Measurements from ENCODE around the gene LRP1-AS.

Gene LRP1-AS

GRCh38 chr12:57176846-57177245 lies 29.4 kb upstream of the LRP1-AS start:
- no peak for TF ChIP-seq POLR2AphosphoS5 (IDR thresholded peaks at IDR 0.05; ENCODE audit: low read depth, low read length)
- TF ChIP-seq FOXP2 (optimal IDR thresholded peaks at IDR 0.05; ENCODE audit: borderline replicate concordance, extremely low read depth, extremely low read length, insufficient read depth), result no peak
- no peak for TF ChIP-seq SIN3A (IDR thresholded peaks at IDR 0.05; ENCODE audit: borderline replicate concordance, insufficient read depth, low read length)
- TF ChIP-seq TAF1 (IDR thresholded peaks at IDR 0.05; ENCODE audit: borderline replicate concordance, insufficient read depth, low read length), result no peak
- no peak for TF ChIP-seq REST (IDR thresholded peaks at IDR 0.05; ENCODE audit: insufficient read depth in 1 of 2, low read depth in 2 of 2, low read length in 2 of 2)

GRCh38 chr12:57176139-57176477 lies 28.7 kb upstream of the LRP1-AS start:
- TF ChIP-seq TAF1 (IDR thresholded peaks at IDR 0.05; ENCODE audit: borderline replicate concordance, insufficient read depth, low read length), result no peak
- TF ChIP-seq SIN3A (IDR thresholded peaks at IDR 0.05; ENCODE audit: borderline replicate concordance, insufficient read depth, low read length), result no peak
- no peak for TF ChIP-seq POLR2AphosphoS5 (IDR thresholded peaks at IDR 0.05; ENCODE audit: low read depth, low read length)
- TF ChIP-seq FOXP2 (optimal IDR thresholded peaks at IDR 0.05; ENCODE audit: borderline replicate concordance, extremely low read depth, extremely low read length, insufficient read depth), result no peak
- TF ChIP-seq REST (IDR thresholded peaks at IDR 0.05; ENCODE audit: insufficient read depth in 1 of 2, low read depth in 2 of 2, low read length in 2 of 2), result no peak

GRCh38 chr12:57175428-57176138 lies 28.2 kb upstream of the LRP1-AS start:
- TF ChIP-seq TAF1 (IDR thresholded peaks at IDR 0.05; ENCODE audit: borderline replicate concordance, insufficient read depth, low read length) (no peak), FOXP2 (optimal IDR thresholded peaks at IDR 0.05; ENCODE audit: borderline replicate concordance, extremely low read depth, extremely low read length, insufficient read depth) (peak; percentile 92), SIN3A (IDR thresholded peaks at IDR 0.05; ENCODE audit: borderline replicate concordance, insufficient read depth, low read length) (no peak)

GRCh38 chr12:57173683-57174082 lies 26.3 kb upstream of the LRP1-AS start:
- TF ChIP-seq POLR2AphosphoS5 (IDR thresholded peaks at IDR 0.05; ENCODE audit: low read depth, low read length), result no peak
- no peak for TF ChIP-seq REST (IDR thresholded peaks at IDR 0.05; ENCODE audit: insufficient read depth in 1 of 2, low read depth in 2 of 2, low read length in 2 of 2)
- TF ChIP-seq TAF1 (IDR thresholded peaks at IDR 0.05; ENCODE audit: borderline replicate concordance, insufficient read depth, low read length), result no peak
- no peak for TF ChIP-seq SIN3A (IDR thresholded peaks at IDR 0.05; ENCODE audit: borderline replicate concordance, insufficient read depth, low read length)
- no peak for TF ChIP-seq FOXP2 (optimal IDR thresholded peaks at IDR 0.05; ENCODE audit: borderline replicate concordance, extremely low read depth, extremely low read length, insufficient read depth)

- TF ChIP-seq FOXP2 (optimal IDR thresholded peaks at IDR 0.05; ENCODE audit: borderline replicate concordance, extremely low read depth, extremely low read length, insufficient read depth) (peak; percentile 19), POLR2AphosphoS5 (IDR thresholded peaks at IDR 0.05; ENCODE audit: low read depth, low read length) (no peak)
These were observed 25.7 kb upstream of the LRP1-AS start for GRCh38 chr12:57173089-57173488.

- no peak for TF ChIP-seq SIN3A (IDR thresholded peaks at IDR 0.05; ENCODE audit: borderline replicate concordance, insufficient read depth, low read length)
- TF ChIP-seq TAF1 (IDR thresholded peaks at IDR 0.05; ENCODE audit: borderline replicate concordance, insufficient read depth, low read length), result no peak
- TF ChIP-seq REST (IDR thresholded peaks at IDR 0.05; ENCODE audit: insufficient read depth in 1 of 2, low read depth in 2 of 2, low read length in 2 of 2), result no peak
- no peak for TF ChIP-seq POLR2AphosphoS5 (IDR thresholded peaks at IDR 0.05; ENCODE audit: low read depth, low read length)
- TF ChIP-seq FOXP2 (optimal IDR thresholded peaks at IDR 0.05; ENCODE audit: borderline replicate concordance, extremely low read depth, extremely low read length, insufficient read depth), result no peak
These were observed 24.2 kb upstream of the LRP1-AS start for GRCh38 chr12:57171668-57172067.

Measured in PFSK-1 (cell line).